GM10266 (cell line): ENCODE results near the gene MGST2.

Experiments
- DNase-seq: peaks from one replicate; pipeline ENCODE4 v3.0.0; 2012; ENCODE audit errors: extremely low spot score
- CTCF ChIP-seq: IDR thresholded peaks from 2 replicates; pipeline ENCODE4 v1.5.1; 2012; ENCODE audit warnings: mild to moderate bottlenecking, low read depth; ENCODE audit not compliant: control insufficient read depth, insufficient read depth; ENCODE audit errors: missing control alignments

The MGST2 gene

GRCh38 chr4:139738846-139739613 is 73.4 kb downstream of the MGST2 start:
- no peak for TF ChIP-seq CTCF
- DNase-seq = no peak

GRCh38 chr4:139740121-139740520 is 74.5 kb downstream of the MGST2 start:
- DNase-seq = no peak
- TF ChIP-seq CTCF = no peak

- no peak for TF ChIP-seq CTCF
- no peak for DNase-seq
Observed at GRCh38 chr4:139740531-139741041, 75.0 kb downstream of the MGST2 start.

GRCh38 chr4:139743027-139743426 is 77.4 kb downstream of the MGST2 start:
- no peak for TF ChIP-seq CTCF

GRCh38 chr4:139744232-139744631 is 78.6 kb downstream of the MGST2 start:
- DNase-seq = no peak
- TF ChIP-seq CTCF = no peak

More at GRCh38 chr4:139743027-139743426, 77.4 kb downstream of the MGST2 start:
- DNase-seq = no peak

- no peak for TF ChIP-seq CTCF
- no peak for DNase-seq
Observed at GRCh38 chr4:139745111-139745639, 79.6 kb downstream of the MGST2 start.
